Astrocyte of the spinal cord (primary cell): ENCODE measurements around the gene RAMAC.

Experiments used
- DNase-seq: peaks from one replicate; pipeline ENCODE4 v3.0.0; 2011; ENCODE audit warnings: low read depth, low spot score
- H3K4me3 ChIP-seq: 2 replicates; pipeline ENCODE4 v1.5.1; 2011; ENCODE audit warnings: low read depth, mild to moderate bottlenecking, low read length, moderate library complexity
- CTCF ChIP-seq: IDR thresholded peaks from 2 replicates; pipeline ENCODE4 v1.5.1; 2012; ENCODE audit warnings: low read depth, mild to moderate bottlenecking, low read length, inconsistent platforms
- in situ Hi-C: cut with HindIII; loops from 2 replicates; pipeline ENCODE4 v1.10.0; 2017; ENCODE audit warnings: low sequenced_read_pairs

The RAMAC gene

GRCh38 chr15:82944821-82945220 lies 41.2 kb upstream of the RAMAC start:
- in situ Hi-C loops = no loop called here
- peak; percentile 39 for DNase-seq
- no peak for TF ChIP-seq CTCF
- no peak overlapping the region for H3K4me3 ChIP-seq

DNA sequence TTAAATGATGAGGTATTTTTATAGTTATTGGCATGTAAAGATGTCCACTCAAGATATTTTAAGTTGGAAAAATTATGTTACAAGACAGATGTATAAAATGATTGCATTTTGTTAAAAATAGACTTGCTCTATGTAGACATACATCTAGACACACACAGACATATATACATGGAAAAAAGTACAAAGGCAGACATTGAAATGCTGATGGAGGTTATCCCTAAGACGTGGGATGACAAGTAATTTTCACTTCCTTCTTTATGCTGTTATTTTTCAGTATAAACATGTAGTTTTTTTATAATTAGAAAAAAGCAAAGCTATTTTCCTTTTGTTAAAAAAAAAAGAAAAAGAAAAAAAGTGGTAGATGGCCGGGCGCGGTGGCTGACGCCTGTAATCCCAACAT lies 40.7 kb upstream of the RAMAC start:
- DNase-seq = no peak
- no peak for TF ChIP-seq CTCF
- in situ Hi-C loops = no loop called here
- no peak overlapping the region for H3K4me3 ChIP-seq

DNA sequence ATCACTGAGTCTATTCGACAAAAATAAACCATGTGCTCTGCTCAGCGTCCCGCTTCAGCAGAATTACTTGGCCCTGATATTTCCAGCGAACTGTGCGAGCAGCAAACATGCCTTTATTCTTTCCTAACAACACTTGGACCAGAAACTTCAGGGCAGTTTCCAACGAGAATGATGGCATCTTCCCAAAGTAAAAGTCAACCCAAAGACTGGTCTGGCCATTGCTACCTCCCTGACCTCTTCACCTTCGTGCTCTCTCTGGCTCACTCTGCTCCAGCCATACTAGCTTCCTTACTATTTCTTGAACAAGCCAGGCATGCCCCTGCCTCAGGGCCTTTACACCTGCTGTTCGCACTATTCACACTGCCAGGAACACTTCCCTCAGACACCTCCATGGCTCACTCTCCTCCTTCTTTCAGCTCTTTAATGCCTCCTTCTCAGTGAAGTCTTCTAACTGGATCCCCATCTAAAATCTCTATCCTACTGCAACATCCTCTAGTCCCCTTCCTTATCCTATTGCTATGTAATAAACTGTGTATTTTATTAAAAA lies 39.8 kb upstream of the RAMAC start:
- TF ChIP-seq CTCF = no peak
- DNase-seq = no peak
- no peak overlapping the region for H3K4me3 ChIP-seq
- in situ Hi-C loops = no loop called here

GRCh38 chr15:82950295-82950694 lies 35.7 kb upstream of the RAMAC start:
- in situ Hi-C loops = no loop called here
- TF ChIP-seq CTCF = no peak
- no peak overlapping the region for H3K4me3 ChIP-seq
- DNase-seq = no peak

DNA sequence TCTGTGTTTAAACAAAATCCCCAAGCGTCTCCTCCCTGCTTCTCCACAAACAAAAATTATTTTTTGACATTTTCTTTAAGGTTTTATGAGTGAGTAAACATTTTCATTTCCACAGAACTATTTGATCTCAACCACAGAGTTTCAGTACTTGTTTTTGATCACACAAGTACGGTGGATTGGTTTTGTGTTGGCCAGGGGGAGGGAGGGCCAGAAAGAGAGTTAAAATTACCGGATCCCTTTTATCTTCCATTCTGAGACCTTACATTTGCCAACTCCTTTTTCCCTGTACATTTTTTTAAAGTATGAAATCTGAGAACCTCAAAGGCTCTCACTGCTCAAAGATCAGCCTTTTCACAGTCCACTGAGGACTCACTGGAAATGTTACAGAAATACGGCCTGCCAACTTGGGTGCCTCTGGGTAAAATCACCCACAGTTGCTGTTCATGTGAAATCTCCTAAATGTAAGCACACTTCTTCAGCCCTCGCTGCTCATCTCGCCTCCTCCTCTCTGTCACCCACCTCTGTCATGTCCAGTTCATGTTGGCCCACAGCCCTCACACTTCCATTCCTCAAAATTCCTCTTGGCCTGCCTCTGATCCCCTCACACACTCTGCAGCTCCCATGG lies 35.2 kb upstream of the RAMAC start:
- no peak overlapping the region for H3K4me3 ChIP-seq
- TF ChIP-seq CTCF = no peak
- DNase-seq = no peak
- in situ Hi-C loops = no loop called here

DNA sequence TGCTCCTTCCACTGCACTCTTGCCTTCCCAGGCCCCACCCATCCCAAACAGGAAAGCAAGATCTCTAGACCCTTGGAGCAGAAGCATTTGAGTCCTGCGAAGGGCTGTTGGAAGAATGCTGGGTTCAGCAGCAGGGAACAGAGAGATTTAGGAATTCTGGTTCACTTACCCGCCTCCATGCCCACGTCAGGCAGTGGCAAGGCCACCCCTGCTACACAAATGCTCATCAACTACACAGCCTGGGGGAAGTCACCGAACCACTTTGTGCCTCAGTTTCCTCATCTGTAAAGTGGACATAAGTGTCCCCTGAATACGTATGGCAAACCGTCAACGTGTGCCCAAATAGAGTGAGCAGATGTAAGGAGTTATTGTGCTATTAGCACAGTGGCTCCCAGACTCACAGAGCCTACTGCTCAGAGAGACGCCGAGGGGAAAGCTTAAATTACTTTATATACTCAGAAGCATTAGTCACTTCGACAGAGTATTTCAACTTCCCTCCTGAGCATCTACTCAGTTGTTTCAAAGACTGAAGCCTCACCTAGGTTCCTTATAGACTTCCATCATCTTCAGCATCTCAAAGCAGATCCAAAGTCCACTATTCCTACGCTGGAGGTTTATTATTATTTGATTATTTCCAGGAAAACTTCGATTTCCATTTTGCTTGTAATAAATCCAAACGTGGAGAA lies 34.4 kb upstream of the RAMAC start:
- in situ Hi-C loops = no loop called here
- H3K4me3 ChIP-seq = peak overlapping the region; percentile 33
- peak; percentile 19 for DNase-seq
- no peak for TF ChIP-seq CTCF
